CD4-positive, alpha-beta T cell treated with Interleukin-12 subunit alpha and Interleukin-12 subunit beta, for 1 hour (primary cell): ENCODE data around the gene SUMO3.

ENCODE experiments used
- DNase-seq: peaks from one replicate; pipeline ENCODE4 v3.0.0-alpha.2; 2020

Gene SUMO3

DNA sequence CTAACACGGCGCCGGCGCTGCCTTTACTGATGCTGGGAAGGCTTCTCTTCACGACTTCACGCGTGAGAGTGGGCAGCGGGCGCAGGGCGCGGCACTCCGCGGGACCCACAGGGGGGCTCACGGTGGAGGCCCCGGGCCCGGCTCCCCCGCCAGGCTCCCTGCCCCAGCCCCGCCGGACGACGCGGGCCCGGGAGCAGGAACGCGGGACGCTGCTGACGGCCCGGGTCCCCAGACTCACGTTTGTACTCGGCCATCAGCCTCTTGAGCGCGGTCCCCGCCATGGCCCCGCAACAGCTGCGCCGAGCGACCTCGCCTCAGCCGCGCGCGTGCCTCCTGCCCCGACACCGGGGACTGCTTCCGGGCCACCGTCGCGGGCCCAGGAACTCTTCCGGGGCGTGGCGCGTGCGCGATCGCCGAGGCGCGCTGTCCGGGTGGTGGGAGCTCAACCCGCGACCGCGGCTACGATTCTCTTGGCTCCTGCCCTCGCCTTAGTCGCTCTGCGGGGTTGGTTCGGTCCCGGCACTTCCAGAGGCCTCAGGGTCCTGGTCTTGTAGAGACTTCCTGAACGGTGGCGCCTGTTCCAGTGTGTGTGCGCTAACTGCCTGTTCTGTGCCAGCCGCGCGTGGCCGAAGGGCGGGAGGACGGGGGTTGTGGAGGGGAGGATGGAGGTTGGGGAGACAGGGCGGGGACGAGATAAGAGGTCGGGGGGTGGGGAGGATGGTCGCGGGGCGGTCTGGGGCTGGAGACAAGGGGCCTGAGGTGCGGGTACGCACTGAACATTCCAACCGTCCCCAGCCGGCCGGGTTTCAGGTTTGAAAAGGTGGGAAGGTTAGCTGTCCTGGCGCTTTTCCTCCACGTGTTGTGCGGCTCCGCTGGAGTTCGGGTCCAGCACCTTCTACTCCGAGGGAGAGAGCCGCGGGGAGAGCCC is 16.1 kb downstream of the SUMO3 start, which contains the start of gene UBE2G2:
Gene UBE2G2 (minus strand): TSS at position 353 of the 928 bp plus-strand sequence. CDS start 72 bp downstream, at position 281.
- DNase-seq: peak; percentile 90

DNA sequence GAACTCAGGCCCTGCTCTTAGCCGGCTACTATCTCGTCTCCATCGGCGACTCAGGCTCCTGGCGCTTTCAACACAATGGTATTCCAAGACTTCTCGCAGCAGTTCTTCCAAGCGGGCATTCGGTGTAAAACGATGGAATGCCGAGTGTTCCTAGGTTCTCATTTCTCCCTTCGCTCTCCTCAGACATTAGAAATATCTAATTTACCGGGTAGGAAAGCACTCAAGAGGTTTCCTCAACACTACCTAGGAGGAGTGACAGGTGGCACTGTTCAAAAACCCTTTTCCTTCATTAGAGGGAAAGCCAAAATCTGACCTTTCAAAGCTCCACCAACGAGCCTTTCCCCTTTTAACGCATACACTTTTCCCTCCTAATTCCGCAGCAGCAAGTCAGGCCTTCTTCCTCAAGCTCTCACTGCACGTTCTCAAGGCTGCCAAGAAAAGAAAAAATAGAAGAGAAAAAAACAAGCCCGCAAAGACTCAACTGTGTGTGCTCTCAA is 16.8 kb downstream of the SUMO3 start:
- peak; percentile 56 for DNase-seq

DNA sequence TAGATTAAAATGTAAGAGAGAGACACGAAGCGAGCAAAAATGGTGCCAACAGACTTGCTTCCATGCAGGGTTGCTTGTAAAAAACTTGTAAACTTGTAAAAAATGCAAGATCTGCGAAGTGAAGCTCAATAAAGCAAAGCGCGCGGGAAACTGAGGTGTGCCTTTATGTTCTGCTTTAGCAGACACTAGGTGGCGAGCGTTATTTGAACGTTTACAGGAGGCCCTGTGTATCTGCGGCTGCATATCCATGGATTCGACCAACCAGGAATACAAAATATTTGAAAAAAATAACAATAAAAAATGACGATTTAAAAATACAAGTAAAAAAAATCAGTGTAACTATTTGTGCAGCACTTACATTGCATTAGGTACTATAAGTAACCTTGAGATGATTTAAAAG is 17.8 kb downstream of the SUMO3 start:
- peak; percentile 26 for DNase-seq

GRCh38 chr21:44799646-44800045 is 18.2 kb downstream of the SUMO3 start:
- no peak for DNase-seq

DNA sequence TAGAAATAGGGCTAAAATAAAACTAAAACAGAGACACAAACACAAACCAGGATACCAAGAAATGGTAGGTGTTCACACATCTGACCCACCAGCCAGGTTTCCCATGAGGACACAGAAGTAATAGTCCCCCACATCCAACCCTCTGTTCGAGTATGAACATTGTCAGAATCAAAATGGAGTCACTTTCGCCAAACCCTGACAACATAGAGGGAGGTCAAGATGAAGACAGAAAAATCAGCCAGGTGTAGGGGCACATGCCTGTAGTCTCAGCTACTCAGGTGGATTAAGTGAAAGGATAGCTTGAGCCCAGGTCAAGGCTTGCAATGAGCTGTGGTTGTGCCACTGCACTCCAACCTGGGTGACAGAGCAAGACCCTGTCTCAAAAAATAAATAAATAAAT is 20.1 kb downstream of the SUMO3 start:
- DNase-seq: no peak

- DNase-seq: no peak
These were observed 22.5 kb downstream of the SUMO3 start for GRCh38 chr21:44795342-44795741.

DNA sequence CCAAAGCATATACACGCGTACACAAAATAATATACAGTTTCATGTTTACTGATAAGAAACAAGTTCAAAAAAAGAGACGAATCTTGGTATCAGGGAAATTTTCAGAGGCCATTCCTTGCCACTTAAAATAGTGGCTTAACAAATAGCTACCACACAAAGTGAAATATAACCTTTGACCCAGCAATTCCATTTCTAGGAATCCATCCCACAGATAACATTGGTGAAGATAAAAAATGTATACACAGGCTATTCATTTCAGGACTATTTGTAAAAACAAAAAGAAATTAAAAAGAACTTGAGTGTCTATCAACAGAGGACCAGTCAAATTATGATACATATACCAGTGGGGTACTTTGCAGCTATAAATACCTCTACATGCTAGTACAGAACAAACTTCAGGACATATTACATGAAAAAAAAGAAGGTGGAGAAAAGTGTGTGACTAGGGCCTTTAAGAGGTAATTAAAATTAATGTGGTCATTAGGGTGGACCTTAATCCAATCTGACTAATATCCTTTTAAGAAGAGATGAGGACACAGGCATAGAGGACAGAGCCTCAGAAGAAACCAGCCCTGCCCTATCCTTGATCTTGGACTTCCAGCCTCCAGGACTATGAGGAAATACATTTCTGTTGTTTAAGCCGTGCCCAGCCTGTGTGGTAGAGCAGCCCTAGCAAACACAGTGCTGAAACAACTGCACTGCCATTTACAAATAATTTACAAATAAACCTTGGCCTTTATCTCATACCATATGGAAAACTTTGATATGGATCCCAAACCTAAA is 24.1 kb downstream of the SUMO3 start:
- DNase-seq: no peak

DNA sequence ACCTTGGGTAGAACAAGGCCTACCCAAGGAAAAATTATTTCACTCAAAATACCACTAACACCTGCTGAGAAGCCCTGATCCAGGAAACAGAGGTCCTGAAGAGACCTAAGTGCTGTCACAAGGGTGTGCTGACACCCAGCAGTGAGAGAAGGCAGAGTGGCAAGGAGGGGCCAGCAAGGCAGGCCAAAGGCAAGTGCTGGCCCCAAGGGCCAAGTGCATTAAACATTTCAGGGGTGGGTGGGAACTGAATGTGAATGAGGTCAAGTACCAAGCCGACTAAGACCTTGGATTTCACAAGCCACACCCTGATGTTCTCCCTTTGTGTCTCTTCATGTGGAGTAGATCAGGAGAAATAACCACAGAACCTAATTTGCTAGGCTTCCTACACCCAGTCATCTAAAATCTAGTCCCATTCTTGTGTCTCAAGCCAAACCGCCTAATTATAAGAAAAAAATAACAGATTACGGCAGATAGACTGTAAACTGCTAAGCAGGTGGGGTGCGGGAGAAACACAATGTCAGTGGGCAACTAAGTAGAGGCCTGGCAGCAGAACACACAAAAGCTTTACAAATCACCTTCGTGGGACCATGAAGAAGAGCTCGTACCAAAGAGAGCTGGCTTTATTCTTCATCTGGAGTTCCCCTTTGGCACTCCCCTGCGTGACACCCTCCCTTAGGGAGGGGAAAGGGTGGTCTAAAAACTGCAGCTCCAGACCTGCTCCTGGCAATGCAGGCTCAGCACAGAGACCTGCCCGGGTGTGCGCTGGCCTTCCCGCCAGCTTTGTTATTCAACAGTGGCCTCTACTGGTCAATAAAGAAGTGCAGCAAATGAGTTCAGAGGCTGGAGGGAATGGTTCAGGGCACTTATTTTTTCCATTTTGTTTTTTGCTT is 24.9 kb downstream of the SUMO3 start:
- peak; percentile 66 for DNase-seq

DNA sequence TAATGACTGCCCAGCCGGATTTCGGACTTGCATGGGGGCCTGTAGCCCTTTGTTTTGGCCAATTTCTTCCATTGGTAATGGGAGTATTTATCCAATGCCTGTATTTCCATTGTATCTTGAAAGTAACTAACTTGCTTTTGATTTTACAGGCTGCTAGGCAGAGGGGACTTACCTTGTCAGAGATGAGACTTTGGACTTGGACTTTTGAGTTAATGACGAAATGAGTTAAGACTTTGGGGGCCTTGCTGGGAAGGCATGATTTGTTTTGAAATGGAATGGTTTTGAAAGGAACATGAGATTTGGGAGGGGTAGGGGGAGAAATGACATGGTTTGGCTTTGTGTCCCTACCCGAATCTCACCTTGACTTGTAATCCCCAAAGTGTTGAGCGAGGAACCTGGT is 25.9 kb downstream of the SUMO3 start:
- DNase-seq: no peak

DNA sequence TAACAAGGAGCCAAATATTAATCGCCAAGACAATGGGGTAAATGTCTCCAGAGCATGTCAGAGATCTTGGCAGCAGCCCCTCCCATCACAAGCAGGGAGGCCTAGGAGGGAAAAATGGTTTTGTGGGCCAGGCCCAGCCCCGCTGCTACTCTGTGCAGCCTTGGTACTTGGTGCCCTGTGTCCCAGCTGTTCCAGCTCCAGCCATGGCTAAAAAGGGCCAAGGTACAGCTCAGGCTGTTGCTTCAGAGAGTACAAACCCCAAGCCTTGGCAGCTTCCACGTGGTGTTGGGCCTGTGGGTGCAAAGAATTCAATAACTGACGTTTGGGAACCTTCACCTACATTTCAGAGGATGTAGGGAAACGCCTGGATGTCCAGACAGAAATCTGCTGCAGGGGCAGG is 26.6 kb downstream of the SUMO3 start:
- DNase-seq: no peak

DNA sequence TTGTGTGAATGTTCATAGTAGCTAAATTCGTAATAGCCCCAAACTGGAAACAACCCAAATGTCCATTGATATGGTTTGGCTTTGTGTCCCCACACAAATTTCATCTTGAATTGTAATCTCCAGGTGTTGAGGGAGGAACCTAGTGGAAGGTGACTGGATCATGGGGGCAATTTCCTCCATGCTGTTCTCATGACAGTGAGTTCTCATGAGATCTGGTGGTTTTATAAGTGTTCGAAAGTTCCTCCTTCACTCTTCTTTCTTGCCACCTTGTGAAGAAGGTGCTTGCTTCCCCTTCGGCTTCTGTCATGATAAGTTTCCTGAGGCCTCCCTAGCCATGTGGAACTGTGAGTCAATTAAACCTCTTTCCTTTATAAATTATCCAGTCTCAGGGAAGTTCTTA is 27.5 kb downstream of the SUMO3 start:
- no peak for DNase-seq

DNA sequence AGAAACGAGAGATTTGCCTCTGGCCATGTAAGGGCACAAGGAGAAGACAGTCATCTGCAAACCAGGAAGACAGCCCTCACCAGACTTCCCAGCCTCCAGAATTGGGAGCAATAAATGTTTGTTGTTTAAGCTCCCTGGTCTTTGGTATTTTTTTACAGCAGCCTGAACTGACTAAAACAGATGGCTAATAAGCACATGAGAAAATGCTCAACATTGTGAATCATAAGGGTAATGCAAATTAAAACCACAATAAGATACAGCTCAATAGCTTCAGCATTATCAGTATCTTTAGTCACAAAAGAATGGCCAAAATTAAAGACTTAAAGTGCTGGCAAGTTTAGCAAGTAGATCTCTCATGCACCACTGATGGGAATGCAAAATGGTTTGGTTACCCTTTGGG is 28.0 kb downstream of the SUMO3 start:
- DNase-seq: no peak

DNA sequence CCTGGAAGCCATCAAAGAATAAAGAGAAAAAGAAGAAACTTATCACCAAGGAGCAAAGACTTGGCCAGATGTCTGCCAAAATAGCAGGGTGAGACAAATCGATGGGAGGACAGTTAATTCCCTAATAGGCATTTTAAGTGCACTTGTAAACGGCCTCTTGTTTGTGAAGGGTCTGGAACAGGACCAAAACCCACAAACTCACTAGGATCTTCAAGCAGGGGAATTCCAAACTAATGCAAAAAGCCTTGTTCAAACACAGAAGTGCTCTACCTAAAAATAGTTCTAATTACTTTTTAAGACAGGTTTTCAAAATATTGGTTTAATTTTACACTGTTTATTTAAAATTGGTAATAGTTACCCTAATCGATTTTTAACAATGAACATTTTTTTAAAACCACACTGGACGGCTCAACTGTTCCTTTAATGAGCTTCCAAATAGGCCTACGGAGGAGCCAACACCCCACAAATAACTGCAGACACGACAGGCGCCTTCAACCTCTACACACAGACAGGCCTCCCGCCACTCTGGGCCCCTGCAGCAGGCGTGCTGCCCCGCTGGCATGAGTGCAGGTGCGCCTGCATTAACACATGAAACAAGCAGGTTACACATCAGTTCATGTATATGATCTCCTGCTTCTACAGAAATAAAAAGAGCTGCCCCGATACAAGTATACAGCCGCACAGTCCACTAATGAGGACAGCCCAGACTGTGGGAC is 32.1 kb downstream of the SUMO3 start:
- DNase-seq: no peak

GRCh38 chr21:44784810-44785209 is 33.1 kb downstream of the SUMO3 start:
- no peak for DNase-seq

- no peak for DNase-seq
These were observed 34.7 kb downstream of the SUMO3 start for GRCh38 chr21:44783020-44783696.

GRCh38 chr21:44780767-44781459 is 36.9 kb downstream of the SUMO3 start:
- no peak for DNase-seq

GRCh38 chr21:44780137-44780502 is 37.7 kb downstream of the SUMO3 start:
- no peak for DNase-seq

- no peak for DNase-seq
These were observed 38.3 kb downstream of the SUMO3 start for GRCh38 chr21:44779417-44780136.

- DNase-seq: no peak
These were observed 38.9 kb downstream of the SUMO3 start for GRCh38 chr21:44778983-44779382.

- DNase-seq: no peak
These were observed 39.4 kb downstream of the SUMO3 start for GRCh38 chr21:44778499-44778911.
